Astrocyte (in vitro differentiated cells and primary cell): ENCODE data around the gene TAF5. TPM values are rescaled to one million over a fixed set of nuclear protein-coding genes. Genes with fewer than 3 reads are reported as not detected.
A peak's percentile ranks its signal among the peaks of the same experiment; 100 is the strongest.

Experiments
- DNase-seq: peaks from one replicate; pipeline ENCODE4 v3.0.0-alpha.2; 2010; ENCODE audit warnings: low read depth
- FAIRE-seq: peaks from 2 replicates; lab custom pipeline; 2011; peaks lifted over from hg19 to GRCh38; lab: Jason Lieb, UNC
- H2AFZ ChIP-seq: 2 replicates; pipeline ENCODE4 v1.6.0; 2012; ENCODE audit warnings: low read depth, low read length, inconsistent platforms
- H3K27ac ChIP-seq: 2 replicates; pipeline ENCODE4 v1.5.1; 2011; ENCODE audit warnings: low read depth, low read length, inconsistent platforms
- H3K27me3 ChIP-seq: 2 replicates; pipeline ENCODE4 v1.6.0; 2011; ENCODE audit warnings: low read length, inconsistent platforms; ENCODE audit not compliant: insufficient read depth
- H3K36me3 ChIP-seq: 2 replicates; pipeline ENCODE4 v1.5.1; 2011; ENCODE audit warnings: low read length, inconsistent platforms; ENCODE audit not compliant: insufficient read depth
- H3K4me1 ChIP-seq: 2 replicates; pipeline ENCODE4 v1.5.1; 2011; ENCODE audit warnings: low read length, inconsistent platforms; ENCODE audit not compliant: insufficient read depth
- H3K4me2 ChIP-seq: 2 replicates; pipeline ENCODE4 v1.6.0; 2012; ENCODE audit warnings: low read length, inconsistent platforms
- H3K4me3 ChIP-seq: 2 replicates; pipeline ENCODE4 v1.5.1; 2011; ENCODE audit warnings: low read depth, mild to moderate bottlenecking, low read length, inconsistent platforms; ENCODE audit not compliant: insufficient read depth
- H3K79me2 ChIP-seq: 2 replicates; pipeline ENCODE4 v1.6.0; 2012; ENCODE audit warnings: mild to moderate bottlenecking, low read length, inconsistent platforms; ENCODE audit not compliant: insufficient read depth
- H3K9ac ChIP-seq: 2 replicates; pipeline ENCODE4 v1.6.0; 2012; ENCODE audit warnings: mild to moderate bottlenecking, low read length, inconsistent platforms
- H3K9me3 ChIP-seq: 2 replicates; pipeline ENCODE4 v1.5.1; 2012; ENCODE audit warnings: low read depth, mild to moderate bottlenecking, low read length, inconsistent platforms; ENCODE audit not compliant: insufficient read depth
- H4K20me1 ChIP-seq: 2 replicates; pipeline ENCODE4 v1.6.0; 2012; ENCODE audit warnings: low read length, inconsistent platforms; ENCODE audit not compliant: insufficient read depth
- H3K27ac Mint-ChIP-seq: one replicate; pipeline ENCODE4 v1.8.0; 2021; ENCODE audit warnings: mild to moderate bottlenecking, mixed read lengths; ENCODE audit not compliant: unreplicated experiment
- H3K27me3 Mint-ChIP-seq: one replicate; pipeline ENCODE4 v1.8.0; 2021; ENCODE audit warnings: low read depth, mixed read lengths; ENCODE audit not compliant: unreplicated experiment
- H3K36me3 Mint-ChIP-seq: one replicate; pipeline ENCODE4 v1.8.0; 2021; ENCODE audit warnings: low read depth, mixed read lengths; ENCODE audit not compliant: unreplicated experiment
- H3K4me1 Mint-ChIP-seq: one replicate; pipeline ENCODE4 v1.8.0; 2021; ENCODE audit warnings: low read depth, mixed read lengths; ENCODE audit not compliant: unreplicated experiment
- H3K4me3 Mint-ChIP-seq: one replicate; pipeline ENCODE4 v1.8.0; 2021; ENCODE audit warnings: mild to moderate bottlenecking, moderate library complexity, mixed read lengths; ENCODE audit not compliant: unreplicated experiment
- H3K9me3 Mint-ChIP-seq: one replicate; pipeline ENCODE4 v1.8.0; 2021; ENCODE audit warnings: mild to moderate bottlenecking, mixed read lengths; ENCODE audit not compliant: unreplicated experiment
- CTCF ChIP-seq: IDR thresholded peaks from 2 replicates; pipeline ENCODE4 v1.5.1; 2011; ENCODE audit warnings: low read depth, mild to moderate bottlenecking, inconsistent platforms, low read length, moderate library complexity; ENCODE audit not compliant: insufficient read depth
- EZH2 ChIP-seq: IDR thresholded peaks from 2 replicates; pipeline ENCODE4 v1.6.1; 2012; ENCODE audit warnings: mild to moderate bottlenecking, low read length, inconsistent platforms; ENCODE audit not compliant: insufficient read depth
- total RNA-seq: library from RNA; stranded (reverse); gene quantifications from 2 replicates; pipeline ENCODE4 v1.2.1, GENCODE V29; 2021

The TAF5 gene
- total RNA-seq, 1 donor from 2014 or later, result 3.3 TPM

- Histone ChIP-seq H3K79me2 (peaks cover 88% of the 10 kb centered on the region), H4K20me1 (peaks cover 34% of the 10 kb centered on the region), H3K27me3 (no peaks in the 10 kb centered on the region), H3K9me3 (no peaks in the 10 kb centered on the region), H3K4me3 (peak within 1 kb of the TSS; percentile 100), H3K27ac (peak within 1 kb of the TSS; percentile 82), H3K36me3 (peaks cover 33% of the 10 kb centered on the region), H3K4me1 (peaks cover 26% of the 10 kb centered on the region), H3K9ac (peak within 1 kb of the TSS; percentile 97), H3K4me2 (peak within 1 kb of the TSS; percentile 96), H2AFZ (peak within 1 kb of the TSS; percentile 96)
- FAIRE-seq (peak; percentile 93), DNase-seq (peak; percentile 97)
- Mint-ChIP-seq H3K9me3 (peaks cover 2% of the 10 kb centered on the region), H3K36me3 (peaks cover 19% of the 10 kb centered on the region), H3K4me1 (peaks cover 29% of the 10 kb centered on the region), H3K27me3 (no peaks in the 10 kb centered on the region), H3K27ac (peak within 1 kb of the TSS; percentile 95), H3K4me3 (peak within 1 kb of the TSS; percentile 99)
- peak; percentile 15 for TF ChIP-seq CTCF
- no peak for TF ChIP-seq EZH2
These were observed 28.5 kb downstream of the TAF5 start, which contains the start of the genes ATP5MK and PDCD11 for GRCh38 chr10:103396067-103396788. ATP5MK (minus strand) TSS chr10:103396475; CDS start chr10:103392457, 4,018 bp downstream. PDCD11 (plus strand) TSS chr10:103396626; CDS start chr10:103398427, 1,801 bp downstream.

- peak overlapping the region; percentile 95 for H3K27ac Mint-ChIP-seq
- no peak for DNase-seq
- peaks cover 29% of the 10 kb centered on the region for H3K4me1 Mint-ChIP-seq
- peaks cover 35% of the 10 kb centered on the region for H3K36me3 ChIP-seq
- peak overlapping the region; percentile 97 for H3K9ac ChIP-seq
- FAIRE-seq, result no peak
- H3K27me3 Mint-ChIP-seq, result no peaks in the 10 kb centered on the region
- peaks cover 26% of the 10 kb centered on the region for H3K4me1 ChIP-seq
- peaks cover 19% of the 10 kb centered on the region for H3K36me3 Mint-ChIP-seq
- H3K9me3 ChIP-seq, result no peaks in the 10 kb centered on the region
- peaks cover 2% of the 10 kb centered on the region for H3K9me3 Mint-ChIP-seq
- TF ChIP-seq EZH2 (no peak), CTCF (no peak)
- no peaks in the 10 kb centered on the region for H3K27me3 ChIP-seq
- peak overlapping the region; percentile 96 for H2AFZ ChIP-seq
- H3K4me3 ChIP-seq, result peak overlapping the region; percentile 100
- peaks cover 88% of the 10 kb centered on the region for H3K79me2 ChIP-seq
- peak overlapping the region; percentile 99 for H3K4me3 Mint-ChIP-seq
- peaks cover 34% of the 10 kb centered on the region for H4K20me1 ChIP-seq
- peak overlapping the region; percentile 96 for H3K4me2 ChIP-seq
- peak overlapping the region; percentile 69 for H3K27ac ChIP-seq
These were observed 29.0 kb downstream of the TAF5 start for GRCh38 chr10:103396789-103397087.

GRCh38 chr10:103397191-103397825 lies 29.5 kb downstream of the TAF5 start:
- TF ChIP-seq CTCF, result no peak
- TF ChIP-seq EZH2, result no peak
- Mint-ChIP-seq H3K4me3 (peak overlapping the region; percentile 99), H3K9me3 (peaks cover 2% of the 10 kb centered on the region), H3K4me1 (peaks cover 29% of the 10 kb centered on the region), H3K27ac (peak overlapping the region; percentile 95), H3K27me3 (no peaks in the 10 kb centered on the region), H3K36me3 (peaks cover 19% of the 10 kb centered on the region)
- peak overlapping the region; percentile 69 for H3K27ac ChIP-seq
- DNase-seq, result no peak
- H3K4me2 ChIP-seq, result peak overlapping the region; percentile 96
- peak overlapping the region; percentile 100 for H3K4me3 ChIP-seq
- peaks cover 85% of the 10 kb centered on the region for H3K79me2 ChIP-seq
- H3K36me3 ChIP-seq, result peaks cover 35% of the 10 kb centered on the region
- FAIRE-seq, result no peak
- peaks cover 34% of the 10 kb centered on the region for H4K20me1 ChIP-seq
- H2AFZ ChIP-seq, result no peak overlapping the region
- peaks cover 26% of the 10 kb centered on the region for H3K4me1 ChIP-seq
- peak overlapping the region; percentile 97 for H3K9ac ChIP-seq
- no peaks in the 10 kb centered on the region for H3K27me3 ChIP-seq
- H3K9me3 ChIP-seq, result no peaks in the 10 kb centered on the region
